OCI-LY7 (cell line): ENCODE results near the gene BICD2. TPM values are rescaled to one million over a fixed set of nuclear protein-coding genes. Genes with fewer than 3 reads are reported as not detected.

Source experiments
- BruUV-seq: library from RNA; stranded (reverse); fragments of 400-500 nt; replicated peaks from 2 replicates; lab custom pipeline; 2021; lab: Mats Ljungman, UMichigan
- CTCF ChIA-PET: fragments of 300-600 bp; sonication (Branson Sonifier 250); formaldehyde crosslinking; loops from one replicate; lab custom pipeline; 2022; ENCODE audit warnings: antibody characterized with exemption; ENCODE audit not compliant: unreplicated experiment; lab: Charles Lee
- POLR2A ChIA-PET: fragments of 300-600 bp; sonication (Branson Sonifier 250); formaldehyde crosslinking; loops from one replicate; lab custom pipeline; 2022; ENCODE audit warnings: antibody characterized with exemption; lab: Charles Lee
- DNase-seq: peaks from one replicate; pipeline ENCODE4 v3.0.0-alpha.2; 2015; ENCODE audit warnings: low spot score
- H2AFZ ChIP-seq: fragments of 200-600 bp; sonication (generic), shearing (Covaris generic); 2 replicates; pipeline ENCODE4 v1.6.1; 2014; ENCODE audit warnings: mild to moderate bottlenecking, antibody characterized with exemption, low read length, moderate library complexity
- H3K27ac ChIP-seq: fragments of 200-600 bp; sonication (generic); 2 replicates; pipeline ENCODE4 v1.5.1; 2014; ENCODE audit warnings: mixed run types, low read depth, mild to moderate bottlenecking, moderate library complexity, low read length, inconsistent platforms; ENCODE audit not compliant: poor library complexity, severe bottlenecking
- H3K36me3 ChIP-seq: fragments of 200-600 bp; sonication (generic); 2 replicates; pipeline ENCODE4 v1.6.1; 2014; ENCODE audit warnings: mild to moderate bottlenecking, antibody characterized with exemption, low read length, moderate library complexity, mixed read lengths; ENCODE audit not compliant: insufficient read depth
- H3K4me1 ChIP-seq: fragments of 200-600 bp; sonication (generic); 2 replicates; pipeline ENCODE4 v1.5.1; 2014; ENCODE audit warnings: mild to moderate bottlenecking, low read length; ENCODE audit not compliant: insufficient read depth, poor library complexity, severe bottlenecking
- H3K4me2 ChIP-seq: fragments of 200-600 bp; sonication (generic); 2 replicates; pipeline ENCODE4 v1.6.1; 2014; ENCODE audit warnings: mild to moderate bottlenecking, low read length
- H3K4me3 ChIP-seq: fragments of 200-600 bp; sonication (generic); 2 replicates; pipeline ENCODE4 v1.5.1; 2014; ENCODE audit warnings: mild to moderate bottlenecking, low read depth, low read length; ENCODE audit not compliant: poor library complexity, severe bottlenecking
- H3K79me2 ChIP-seq: fragments of 200-600 bp; sonication (generic); 2 replicates; pipeline ENCODE4 v1.6.1; 2016; ENCODE audit warnings: low read depth, mild to moderate bottlenecking, low read length, moderate library complexity, mixed read lengths; ENCODE audit not compliant: insufficient read depth
- H3K9me2 ChIP-seq: fragments of 200-600 bp; sonication (generic); 2 replicates; pipeline ENCODE4 v1.6.1; 2016; ENCODE audit warnings: mild to moderate bottlenecking, low read length, mixed read lengths; ENCODE audit not compliant: insufficient read depth
- H3K9me3 ChIP-seq: fragments of 200-600 bp; sonication (generic); 2 replicates; pipeline ENCODE4 v1.6.1; 2014; ENCODE audit warnings: mild to moderate bottlenecking, mixed run types, low read length, mixed read lengths
- H4K20me1 ChIP-seq: fragments of 200-600 bp; sonication (generic); 2 replicates; pipeline ENCODE4 v1.6.1; 2014; ENCODE audit warnings: mild to moderate bottlenecking, antibody characterized with exemption, low read length, moderate library complexity, mixed read lengths; ENCODE audit not compliant: insufficient read depth
- EZH2phosphoT487 ChIP-seq: fragments of 200-600 bp; sonication (generic); IDR thresholded peaks from 2 replicates; pipeline ENCODE4 v1.6.1; 2018; ENCODE audit warnings: low read depth, borderline replicate concordance, mild to moderate bottlenecking, mixed run types, antibody characterized with exemption, low read length, moderate library complexity, mixed read lengths
- intact Hi-C: fragments of 100-400 bp; cut with micrococcal nuclease; formaldehyde crosslinking; loops from one replicate; pipeline ENCODE4 v1.10.0; 2022; ENCODE audit not compliant: unreplicated experiment
- total RNA-seq, 2 experiments: library from RNA; depleted of rRNA in 1 of 2; stranded (reverse); fragments of >200 nt in 1 of 2; shearing (Covaris generic) in 1 of 2; gene quantifications; 2 replicates each; pipeline ENCODE4 v1.2.3, GENCODE V29; 2014 to 2022
- TF ChIP-seq, protein P1 (sequence below): fragments of 200-600 bp; sonication (generic); conservative IDR thresholded peaks from 2 replicates; pipeline ENCODE4 v1.5.1; 2014; ENCODE audit warnings: mild to moderate bottlenecking, antibody characterized with exemption, low read length, moderate library complexity, mixed read lengths

The BICD2 gene
- total RNA-seq, 2 experiments from 2014 or later = 46.5 to 71.0 TPM

DNA sequence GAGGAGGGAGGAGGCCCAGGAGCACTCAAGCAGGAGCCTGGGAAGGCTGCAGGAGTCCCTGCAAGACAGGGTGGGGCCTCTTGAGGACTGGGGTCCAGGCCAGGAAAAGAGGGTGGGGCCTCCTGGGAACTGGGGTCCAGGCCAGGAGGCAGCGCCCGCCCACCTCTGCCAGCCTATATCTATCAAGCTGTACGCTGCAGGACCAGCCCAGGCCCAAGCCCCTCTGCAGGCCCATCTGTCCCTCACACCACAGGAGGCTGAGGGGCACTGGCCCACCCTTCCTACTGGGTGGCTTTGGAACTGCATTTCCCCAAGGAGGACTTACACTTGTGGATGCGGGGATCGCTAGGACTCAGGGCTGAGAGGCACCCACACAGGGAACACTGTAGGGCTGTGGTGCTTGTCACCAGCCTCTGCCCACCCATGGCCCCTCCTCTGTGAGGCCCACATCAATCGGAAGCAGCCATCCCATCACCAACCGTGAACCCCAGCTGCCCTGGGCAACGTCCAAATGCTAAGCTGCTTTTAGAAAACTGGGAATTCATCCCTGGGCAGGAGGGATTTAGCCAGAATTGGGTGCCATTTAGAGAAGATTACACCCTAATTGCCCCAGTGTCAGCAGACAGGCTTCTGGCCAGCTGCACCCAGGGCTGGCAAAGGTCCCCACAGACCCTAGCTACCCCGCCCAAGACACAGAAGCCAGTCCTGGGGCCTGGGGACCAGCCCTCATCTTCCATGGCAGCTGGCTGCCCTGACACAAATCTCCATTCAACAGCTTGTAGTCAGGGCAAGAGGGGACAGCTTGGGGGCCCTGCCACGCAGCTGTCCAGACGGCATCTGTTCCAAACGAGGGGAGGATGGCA is 15.3 kb downstream of the BICD2 start:
- H3K4me2 ChIP-seq = no peak overlapping the region
- no peak overlapping the region for H3K27ac ChIP-seq
- no peaks in the 10 kb centered on the region; the same call in 1 of the 2 replicates for H4K20me1 ChIP-seq
- TF ChIP-seq, protein P1, sequence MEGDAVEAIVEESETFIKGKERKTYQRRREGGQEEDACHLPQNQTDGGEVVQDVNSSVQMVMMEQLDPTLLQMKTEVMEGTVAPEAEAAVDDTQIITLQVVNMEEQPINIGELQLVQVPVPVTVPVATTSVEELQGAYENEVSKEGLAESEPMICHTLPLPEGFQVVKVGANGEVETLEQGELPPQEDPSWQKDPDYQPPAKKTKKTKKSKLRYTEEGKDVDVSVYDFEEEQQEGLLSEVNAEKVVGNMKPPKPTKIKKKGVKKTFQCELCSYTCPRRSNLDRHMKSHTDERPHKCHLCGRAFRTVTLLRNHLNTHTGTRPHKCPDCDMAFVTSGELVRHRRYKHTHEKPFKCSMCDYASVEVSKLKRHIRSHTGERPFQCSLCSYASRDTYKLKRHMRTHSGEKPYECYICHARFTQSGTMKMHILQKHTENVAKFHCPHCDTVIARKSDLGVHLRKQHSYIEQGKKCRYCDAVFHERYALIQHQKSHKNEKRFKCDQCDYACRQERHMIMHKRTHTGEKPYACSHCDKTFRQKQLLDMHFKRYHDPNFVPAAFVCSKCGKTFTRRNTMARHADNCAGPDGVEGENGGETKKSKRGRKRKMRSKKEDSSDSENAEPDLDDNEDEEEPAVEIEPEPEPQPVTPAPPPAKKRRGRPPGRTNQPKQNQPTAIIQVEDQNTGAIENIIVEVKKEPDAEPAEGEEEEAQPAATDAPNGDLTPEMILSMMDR = no peak
- no peak for TF ChIP-seq EZH2phosphoT487
- peaks cover 88% of the 10 kb centered on the region for H3K79me2 ChIP-seq
- intact Hi-C loops = no loop called here
- H3K4me1 ChIP-seq = peaks cover 40% of the 10 kb centered on the region
- H3K9me2 ChIP-seq = no peaks in the 10 kb centered on the region
- POLR2A ChIA-PET = no interaction called here
- H3K36me3 ChIP-seq = peaks cover 5% of the 10 kb centered on the region
- H3K9me3 ChIP-seq = no peaks in the 10 kb centered on the region
- DNase-seq = no peak
- no TSS peak for BruUV-seq
- H2AFZ ChIP-seq = no peak overlapping the region
- CTCF ChIA-PET = no interaction called here
- no peak overlapping the region for H3K4me3 ChIP-seq

DNA sequence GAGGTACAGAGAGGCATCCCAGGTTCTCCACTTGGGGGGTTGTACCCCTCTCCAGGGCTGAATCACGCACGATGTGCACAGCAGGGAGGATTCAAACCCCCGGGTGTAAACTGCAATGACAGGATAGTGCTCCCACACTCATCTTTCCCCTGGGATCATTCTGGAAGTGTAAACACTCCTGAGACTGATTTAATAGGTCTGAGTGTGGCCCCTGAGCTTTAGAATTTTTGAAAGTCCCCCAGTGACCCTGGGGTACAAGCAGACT is 16.5 kb downstream of the BICD2 start:
- peaks cover 6% of the 10 kb centered on the region; the same call in 1 of the 2 replicates for H4K20me1 ChIP-seq
- CTCF ChIA-PET = no interaction called here
- H3K79me2 ChIP-seq = peaks cover 88% of the 10 kb centered on the region
- H3K4me2 ChIP-seq = no peak overlapping the region
- H3K27ac ChIP-seq = no peak overlapping the region
- no peaks in the 10 kb centered on the region; the same call in 1 of the 2 replicates for H3K36me3 ChIP-seq
- DNase-seq = no peak
- no peak overlapping the region for H3K4me3 ChIP-seq
- no peaks in the 10 kb centered on the region for H3K9me2 ChIP-seq
- H3K4me1 ChIP-seq = peaks cover 39% of the 10 kb centered on the region
- no peak for TF ChIP-seq EZH2phosphoT487
- TF ChIP-seq, protein P1 = no peak
- H3K9me3 ChIP-seq = no peaks in the 10 kb centered on the region
- POLR2A ChIA-PET = no interaction called here
- no peak overlapping the region for H2AFZ ChIP-seq
- intact Hi-C loops = no loop called here
- BruUV-seq = no TSS peak
